ENCODE measurements around the gene SMIM12. TPM values are rescaled to one million over a fixed set of nuclear protein-coding genes. Genes with fewer than 3 reads are reported as not detected.
"Not testable (repeated sequence)": the region's sequence is repeated elsewhere in the genome, so short reads cannot be mapped to it uniquely, and the experiment has no call there.

Gene SMIM12
- total RNA-seq, 3 donors from 2014 or later = 73.8 to 75.7 (median 73.8) TPM

- Mint-ChIP-seq H3K36me3 (ENCODE audit: insufficient read depth) (peaks cover 2% of the 10 kb centered on the region), H3K9me3 (no peaks in the 10 kb centered on the region), H3K27me3 (ENCODE audit: low read depth) (no peaks in the 10 kb centered on the region), H3K4me3 (no peak overlapping the region), H3K4me1 (ENCODE audit: low read depth) (no peaks in the 10 kb centered on the region)
- ATAC-seq (no peak), DNase-seq (no peak)
Observed at GRCh38 chr1:34816778-34817177, 42.8 kb downstream of the SMIM12 start.

GRCh38 chr1:34816332-34816731 is 43.2 kb downstream of the SMIM12 start:
- Mint-ChIP-seq H3K4me3 (no peak overlapping the region), H3K27me3 (ENCODE audit: low read depth) (no peaks in the 10 kb centered on the region), H3K9me3 (no peaks in the 10 kb centered on the region), H3K4me1 (ENCODE audit: low read depth) (no peaks in the 10 kb centered on the region), H3K36me3 (ENCODE audit: insufficient read depth) (peaks cover 2% of the 10 kb centered on the region)
- ATAC-seq = no peak
- no peak for DNase-seq

GRCh38 chr1:34810781-34811180 is 48.8 kb downstream of the SMIM12 start:
- ATAC-seq; DNase-seq; H3K9me3 Mint-ChIP-seq; H3K36me3 Mint-ChIP-seq (ENCODE audit: insufficient read depth); H3K4me1 Mint-ChIP-seq (ENCODE audit: low read depth); H3K27me3 Mint-ChIP-seq (ENCODE audit: low read depth); H3K4me3 Mint-ChIP-seq: not testable (repeated sequence)

- H3K4me3 Mint-ChIP-seq = no peak overlapping the region
- ATAC-seq (no peak), DNase-seq (no peak)
- no peaks in the 10 kb centered on the region for H3K4me1 Mint-ChIP-seq (ENCODE audit: low read depth)
- peaks cover 6% of the 10 kb centered on the region for H3K9me3 Mint-ChIP-seq
- peaks cover 5% of the 10 kb centered on the region for H3K36me3 Mint-ChIP-seq (ENCODE audit: insufficient read depth)
- H3K27me3 Mint-ChIP-seq (ENCODE audit: low read depth) = no peaks in the 10 kb centered on the region
Observed at GRCh38 chr1:34808051-34808810, 51.3 kb downstream of the SMIM12 start.

- Mint-ChIP-seq H3K27me3 (ENCODE audit: low read depth) (no peaks in the 10 kb centered on the region), H3K9me3 (peaks cover 11% of the 10 kb centered on the region), H3K36me3 (ENCODE audit: insufficient read depth) (peaks cover 5% of the 10 kb centered on the region), H3K4me3 (no peak overlapping the region), H3K4me1 (ENCODE audit: low read depth) (no peaks in the 10 kb centered on the region)
- DNase-seq (no peak), ATAC-seq (no peak)
Observed at GRCh38 chr1:34806396-34806795, 53.2 kb downstream of the SMIM12 start.

GRCh38 chr1:34803770-34804169 is 55.8 kb downstream of the SMIM12 start:
- DNase-seq (no peak), ATAC-seq (no peak)
- peaks cover 11% of the 10 kb centered on the region for H3K9me3 Mint-ChIP-seq
- peaks cover 3% of the 10 kb centered on the region for H3K4me1 Mint-ChIP-seq (ENCODE audit: low read depth)
- H3K4me3 Mint-ChIP-seq = no peak overlapping the region
- H3K36me3 Mint-ChIP-seq (ENCODE audit: insufficient read depth) = peaks cover 5% of the 10 kb centered on the region
- H3K27me3 Mint-ChIP-seq (ENCODE audit: low read depth) = no peaks in the 10 kb centered on the region

Other genes starting within 250 kb of the SMIM12 start
- not detected for gene GJB5, start 104.7 kb downstream of the SMIM12 start, total RNA-seq
- not detected for gene GJB4, start 100.0 kb downstream of the SMIM12 start, total RNA-seq
- not detected for gene GJB3, start 78.5 kb downstream of the SMIM12 start, total RNA-seq
- gene GJA4, start 66.8 kb downstream of the SMIM12 start, total RNA-seq = under 1 TPM in 1 of 3 donors, not detected in 2; 0.51 TPM
- 1 to 10 TPM in 2 of 3 donors, under 1 TPM in 1; 0.98 to 1.5 (median 1.0) TPM for gene DLGAP3, start 69.9 kb upstream of the SMIM12 start, total RNA-seq
- 10 to 100 TPM; 14.9 to 17.4 (median 16.4) TPM for gene TMEM35B, start 125.6 kb upstream of the SMIM12 start, total RNA-seq
- gene ZMYM6, start 172.2 kb upstream of the SMIM12 start, total RNA-seq = 10 to 100 TPM; 18.8 to 23.7 (median 20.6) TPM
- 1 to 10 TPM; 1.5 to 3.0 (median 3.0) TPM for gene ZMYM1, start 219.6 kb upstream of the SMIM12 start, total RNA-seq